GM19372 (cell line): ENCODE measurements around the gene MEX3D.

Experiments used
- ATAC-seq: cut with Tn5 transposase; IDR thresholded peaks from one replicate; pipeline ENCODE4 v1.9.1; 2021; ENCODE audit warnings: mild to moderate bottlenecking, low read depth, moderate library complexity; ENCODE audit not compliant: unreplicated experiment

The MEX3D gene

GRCh38 chr19:1568320-1569019 lies at the start of gene MEX3D:
TSS of gene MEX3D (minus strand) at chr19:1568325. CDS start at chr19:1568058, 267 bp downstream.
- ATAC-seq: peak; percentile 69

DNA sequence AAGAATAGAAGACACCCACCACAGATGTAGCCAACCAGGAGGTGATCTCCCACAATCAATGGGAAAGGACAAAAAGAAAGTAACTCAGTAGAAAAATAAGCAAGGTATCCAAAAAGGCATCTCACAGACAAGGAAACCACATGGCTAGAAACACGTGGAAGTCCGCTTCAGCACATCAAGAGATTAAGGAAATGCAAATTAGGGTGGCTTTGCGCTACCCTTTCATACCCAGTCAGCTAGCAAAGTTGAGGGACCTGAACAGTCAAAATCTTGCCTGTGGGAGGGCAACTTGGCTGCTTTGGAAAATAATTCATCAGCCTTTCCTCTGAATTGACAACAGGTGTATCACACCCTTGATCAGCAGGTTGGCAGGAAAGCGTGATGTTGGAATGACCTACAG lies 48.8 kb upstream of the MEX3D start:
- ATAC-seq: no peak

- no peak for ATAC-seq
Measured at GRCh38 chr19:1616396-1616795, 48.3 kb upstream of the MEX3D start.

DNA sequence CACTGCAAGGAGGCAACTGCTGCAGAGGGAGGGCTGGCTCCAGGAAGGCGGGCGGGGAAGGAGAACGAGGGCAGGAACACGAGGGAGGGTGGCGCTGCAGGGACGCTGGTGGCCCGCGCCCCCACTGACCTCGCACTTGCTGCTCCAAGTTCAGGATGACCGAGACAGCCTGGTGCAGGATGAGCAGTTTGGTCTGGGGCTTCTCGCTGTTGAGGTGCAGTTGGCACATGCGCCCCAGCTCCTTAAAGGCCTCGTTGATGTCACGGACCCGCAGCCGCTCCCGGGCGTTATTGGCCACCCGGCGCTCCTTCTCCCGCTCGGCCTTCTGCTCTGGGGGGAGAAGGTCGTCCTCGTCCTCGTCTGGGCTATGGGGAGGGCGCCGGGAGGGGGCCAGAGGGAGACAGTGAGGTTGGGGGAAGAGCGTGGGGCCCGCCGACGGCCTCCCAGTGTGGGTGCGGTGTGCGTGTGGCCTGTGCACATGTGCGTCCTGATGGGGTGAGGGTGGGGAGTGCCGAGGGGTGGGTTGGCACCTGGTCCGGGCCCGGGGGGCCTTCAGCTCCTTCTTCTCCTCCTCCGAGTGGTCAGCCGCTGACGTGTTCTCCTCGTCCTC lies 47.1 kb upstream of the MEX3D start:
- no peak for ATAC-seq

GRCh38 chr19:1613808-1614570 lies 45.9 kb upstream of the MEX3D start:
- no peak for ATAC-seq

- ATAC-seq: no peak
Measured at GRCh38 chr19:1613146-1613545, 45.0 kb upstream of the MEX3D start.

DNA sequence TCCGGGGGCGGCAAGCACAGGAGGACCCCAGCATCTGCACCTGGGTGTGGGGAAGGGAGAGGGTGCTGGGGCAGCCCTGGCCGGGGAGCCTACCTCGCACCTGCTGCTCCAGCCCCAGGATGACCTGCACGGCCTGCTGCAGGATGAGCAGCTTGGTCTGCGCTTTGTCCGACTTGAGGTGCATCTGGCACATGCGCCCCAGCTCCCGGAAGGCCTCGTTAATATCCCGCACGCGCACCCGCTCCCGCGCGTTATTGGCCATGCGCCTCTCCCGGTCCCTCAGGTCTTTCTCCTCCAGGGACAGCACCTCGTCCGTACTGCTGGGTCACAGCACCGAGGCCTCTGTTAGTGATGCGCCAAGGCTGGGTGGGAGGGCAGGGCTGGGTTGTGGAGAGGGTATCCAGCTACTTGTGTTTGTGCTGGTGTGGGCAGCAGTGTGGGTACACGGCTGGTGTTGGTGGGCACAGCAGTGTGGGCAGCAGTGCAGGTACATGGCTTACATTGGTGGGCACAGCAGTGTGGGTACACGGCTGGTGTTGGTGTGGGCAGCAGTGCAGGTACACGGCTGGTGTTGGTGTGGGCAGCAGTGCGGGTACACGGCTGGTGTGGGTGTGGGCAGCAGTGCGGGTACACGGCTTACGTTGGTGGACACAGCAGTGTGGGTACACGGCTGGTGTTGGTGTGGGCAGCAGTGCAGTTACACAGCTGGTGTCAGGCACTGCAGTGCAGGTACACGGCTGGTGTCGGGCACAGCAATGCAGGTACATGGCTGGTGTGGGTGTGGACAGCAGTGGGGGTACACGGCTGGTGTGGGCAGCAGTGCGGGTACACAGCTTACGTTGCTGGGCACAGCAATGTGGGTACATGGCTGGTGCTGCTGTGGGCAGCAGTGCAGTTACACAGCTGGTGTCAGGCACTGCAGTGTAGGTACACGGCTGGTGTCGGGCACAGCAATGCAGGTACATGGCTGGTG lies 44.3 kb upstream of the MEX3D start:
- ATAC-seq: no peak

DNA sequence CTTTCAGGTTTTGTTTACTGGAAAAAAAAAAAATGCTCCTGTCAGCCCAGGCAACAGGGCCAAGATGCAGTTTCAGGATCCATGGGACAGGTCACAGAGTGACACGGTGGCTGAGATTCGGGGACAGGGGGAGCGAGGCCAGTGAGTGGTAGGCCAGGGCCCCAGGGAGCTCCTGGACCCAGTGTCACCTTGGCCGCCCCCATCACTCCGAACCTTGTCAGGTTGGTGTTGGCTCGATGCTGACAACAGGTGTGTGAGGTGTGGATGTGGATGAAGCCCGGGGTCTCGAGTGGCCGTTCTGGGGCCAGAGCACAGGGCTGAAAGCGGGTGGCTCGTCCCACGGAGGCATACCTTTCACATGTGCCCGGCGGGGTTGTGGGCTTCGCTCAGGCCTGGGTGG lies 43.2 kb upstream of the MEX3D start:
- no peak for ATAC-seq

GRCh38 chr19:1610579-1610978 lies 42.5 kb upstream of the MEX3D start:
- ATAC-seq: no peak

DNA sequence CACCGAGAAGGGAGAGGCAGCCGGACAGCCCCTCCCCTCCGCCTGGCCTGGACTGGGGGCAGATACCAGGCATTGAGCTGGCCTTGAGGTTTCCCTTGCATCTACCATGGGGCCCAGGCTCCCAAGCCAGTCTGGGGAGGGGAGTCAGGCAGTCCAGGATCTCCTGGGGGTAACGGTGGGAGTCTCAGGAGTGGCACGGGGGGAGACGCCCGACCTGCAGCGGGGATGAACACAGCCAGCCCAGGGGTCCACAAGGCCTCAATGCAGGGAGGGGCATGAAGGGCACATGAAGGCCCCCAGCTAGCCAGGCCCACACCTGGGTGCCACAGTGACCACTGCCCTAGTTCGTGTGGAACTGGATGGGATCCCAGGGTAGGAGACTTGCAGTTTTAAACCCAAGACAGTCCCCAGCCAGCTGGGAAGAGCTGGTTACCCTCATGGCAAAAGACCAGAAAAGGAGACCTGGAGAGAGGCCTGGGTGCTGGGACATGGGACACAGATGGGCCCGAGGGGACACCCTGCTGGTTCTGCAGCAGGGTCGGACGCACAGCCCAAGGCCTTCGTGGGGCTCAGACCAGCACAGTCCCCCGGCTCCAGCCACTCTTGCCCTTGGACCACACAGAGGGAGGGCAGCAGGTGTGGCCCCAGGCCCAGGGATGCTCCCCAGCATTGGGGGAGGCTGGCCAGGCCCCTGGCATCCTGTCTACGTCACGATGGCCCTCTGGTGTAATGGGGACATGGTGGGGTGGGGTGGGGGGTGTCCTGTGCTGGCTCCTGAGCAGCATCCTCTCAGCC lies 41.8 kb upstream of the MEX3D start:
- no peak for ATAC-seq

DNA sequence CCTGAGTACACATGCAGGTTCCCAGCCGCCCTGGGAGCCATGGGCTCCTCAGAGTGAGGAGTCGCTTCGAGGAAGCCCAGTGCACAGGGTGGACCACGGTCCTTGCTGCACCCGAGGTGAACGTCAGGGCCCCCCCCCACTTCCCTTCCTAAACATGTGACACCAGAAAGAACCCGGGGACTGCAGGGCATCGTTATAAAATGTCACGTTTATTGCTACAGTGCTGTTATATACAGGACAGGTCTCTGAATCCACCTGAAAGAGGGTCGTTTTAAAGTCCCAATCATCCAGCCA lies 40.9 kb upstream of the MEX3D start:
- ATAC-seq: no peak

DNA sequence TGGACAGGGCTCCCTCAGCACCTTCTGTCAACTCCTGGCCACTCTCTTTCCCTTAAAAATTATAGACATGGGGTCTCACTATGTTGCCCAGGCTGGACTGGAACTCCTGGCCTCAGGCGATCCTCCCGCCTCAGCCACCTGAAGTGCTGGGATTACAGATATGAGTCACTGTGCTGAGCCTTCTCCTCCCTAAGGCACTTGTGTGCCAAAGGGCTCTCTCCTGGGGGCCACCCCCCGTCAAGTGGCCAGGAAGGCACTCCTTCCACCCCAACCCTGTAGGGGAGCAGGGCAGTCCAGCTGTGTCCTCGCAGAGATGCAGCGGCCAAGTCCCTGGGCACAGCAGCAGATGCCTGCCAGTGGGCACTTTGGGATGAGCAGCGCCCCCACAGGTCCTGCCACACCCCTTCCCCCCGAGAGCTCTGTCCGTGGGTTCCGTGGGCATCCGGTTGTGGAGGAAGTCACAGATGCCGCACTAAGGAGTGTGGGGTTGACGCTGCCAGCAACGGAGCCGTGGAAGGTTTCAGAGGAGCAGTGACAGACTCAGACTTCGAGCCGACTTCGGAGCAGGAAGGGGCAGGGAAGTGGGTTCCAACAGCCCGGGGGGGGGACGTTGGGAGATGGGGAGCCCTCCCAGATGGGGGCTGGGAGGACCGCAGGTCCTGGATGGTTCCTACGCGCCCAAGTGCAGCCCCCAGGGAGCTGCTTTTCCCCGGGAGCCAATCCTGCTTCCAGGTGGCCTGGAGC lies 40.4 kb upstream of the MEX3D start:
- no peak for ATAC-seq

- no peak for ATAC-seq
Measured at GRCh38 chr19:1606138-1606651, 38.1 kb upstream of the MEX3D start.

GRCh38 chr19:1605236-1606137 lies 37.4 kb upstream of the MEX3D start, which contains the start of gene UQCR11:
TSS of gene UQCR11 (minus strand) at chr19:1605462. CDS start at chr19:1605409, 53 bp downstream.
- ATAC-seq: peak; percentile 88

- ATAC-seq: no peak
Measured at GRCh38 chr19:1602091-1602707, 34.1 kb upstream of the MEX3D start.

- no peak for ATAC-seq
Measured at GRCh38 chr19:1601613-1602064, 33.5 kb upstream of the MEX3D start.

DNA sequence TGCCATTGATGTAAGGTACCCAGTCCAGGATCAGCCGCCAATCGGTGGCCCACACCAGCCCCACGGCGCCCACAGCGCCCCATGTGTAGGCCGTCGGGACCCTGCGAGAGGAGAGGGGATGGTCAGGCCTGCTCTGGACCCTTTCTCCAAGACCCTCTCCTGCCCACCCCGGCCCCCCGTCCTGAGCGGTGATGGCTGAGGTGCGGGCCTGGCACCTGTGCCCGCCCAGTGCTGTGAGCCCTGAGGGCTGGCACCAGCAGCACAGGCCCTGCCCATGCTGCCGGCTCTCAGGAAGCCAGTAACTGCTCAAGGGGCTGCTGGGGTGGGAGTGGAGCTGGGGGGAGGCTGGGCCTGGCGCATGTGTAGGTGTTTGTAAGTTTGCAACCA lies 31.3 kb upstream of the MEX3D start:
- no peak for ATAC-seq
